Osteoblast (primary cell): Measurements from ENCODE around the gene RCCD1. TPM values are rescaled to one million over a fixed set of nuclear protein-coding genes. Genes with fewer than 3 reads are reported as not detected.
A peak's percentile ranks its signal among the peaks of the same experiment; 100 is the strongest.

Experiments used
- DNase-seq: peaks from one replicate; pipeline ENCODE4 v3.0.0; 2011; ENCODE audit warnings: low spot score, mixed read lengths; ENCODE audit not compliant: insufficient read length; ENCODE audit errors: missing footprints
- H2AFZ ChIP-seq: 2 replicates; pipeline ENCODE4 v1.6.0; 2011; ENCODE audit warnings: mild to moderate bottlenecking, low read length
- H3K27ac ChIP-seq: 2 replicates; pipeline ENCODE4 v1.5.1; 2011; ENCODE audit warnings: mild to moderate bottlenecking, low read depth, low read length, moderate library complexity
- H3K27me3 ChIP-seq: 2 replicates; pipeline ENCODE4 v1.6.0; 2012; ENCODE audit warnings: mild to moderate bottlenecking, control low read depth, inconsistent platforms, low read length, moderate library complexity; ENCODE audit not compliant: insufficient read depth
- H3K36me3 ChIP-seq: 2 replicates; pipeline ENCODE4 v1.5.1; 2011; ENCODE audit warnings: mild to moderate bottlenecking, low read length, control low read depth, moderate library complexity; ENCODE audit not compliant: insufficient read depth
- H3K4me1 ChIP-seq: 2 replicates; pipeline ENCODE4 v1.5.1; 2011; ENCODE audit warnings: mild to moderate bottlenecking, low read length, control low read depth, moderate library complexity; ENCODE audit not compliant: insufficient read depth
- H3K4me2 ChIP-seq: 2 replicates; pipeline ENCODE4 v1.6.0; 2011; ENCODE audit warnings: mild to moderate bottlenecking, low read length; ENCODE audit not compliant: insufficient read depth
- H3K4me3 ChIP-seq: fragments of 200-600 bp; sonication (generic); 3 replicates; pipeline ENCODE4 v1.5.1; 2012; ENCODE audit warnings: mild to moderate bottlenecking, low read length, inconsistent platforms; ENCODE audit not compliant: insufficient read depth
- H3K79me2 ChIP-seq: 2 replicates; pipeline ENCODE4 v1.6.0; 2012; ENCODE audit warnings: mild to moderate bottlenecking, low read length, control low read depth, inconsistent platforms; ENCODE audit not compliant: insufficient read depth
- H3K9me3 ChIP-seq: 2 replicates; pipeline ENCODE4 v1.5.1; 2011; ENCODE audit warnings: low read depth, low read length, control low read depth
- H4K20me1 ChIP-seq: 2 replicates; pipeline ENCODE4 v1.6.0; 2012; ENCODE audit warnings: mild to moderate bottlenecking, low read length, control low read depth; ENCODE audit not compliant: insufficient read depth
- total RNA-seq: library from RNA; depleted of rRNA; stranded (reverse); fragments of >200 nt; gene quantifications from 2 replicates; pipeline ENCODE4 v1.2.3, GENCODE V29; 2012
- TF ChIP-seq, protein P1 (sequence below): IDR thresholded peaks from 2 replicates; pipeline ENCODE4 v1.5.1; 2011; ENCODE audit warnings: mild to moderate bottlenecking, low read depth, low read length, moderate library complexity; ENCODE audit errors: extremely low read depth

The RCCD1 gene
- total RNA-seq, 1 donor: 11.2 TPM

DNA sequence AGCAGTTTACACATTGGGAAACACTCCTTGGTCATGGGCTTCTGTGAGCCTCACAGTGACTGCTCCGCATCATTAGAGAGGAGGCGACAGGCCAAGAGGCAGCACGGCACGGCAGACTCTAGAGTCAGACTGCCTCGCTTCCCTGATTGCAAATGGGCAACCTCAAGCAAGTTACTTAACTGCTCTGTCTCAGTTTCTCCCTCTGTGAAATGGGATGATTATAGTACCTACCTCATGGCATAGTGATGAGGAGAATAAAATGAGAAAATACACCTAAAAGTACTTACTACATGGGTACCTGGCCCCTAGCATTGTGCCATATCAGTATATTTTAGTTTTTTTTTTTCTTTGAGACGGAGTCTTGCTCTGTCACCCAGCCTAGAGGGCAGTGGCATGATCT is 4.0 kb upstream of the RCCD1 start:
- Histone ChIP-seq H3K27ac (no peak overlapping the region), H2AFZ (no peak overlapping the region), H3K27me3 (no peaks in the 10 kb centered on the region), H3K4me1 (peaks cover 16% of the 10 kb centered on the region), H3K79me2 (no peaks in the 10 kb centered on the region), H3K4me3 (no peak overlapping the region), H3K36me3 (peaks cover 71% of the 10 kb centered on the region), H3K9me3 (no peaks in the 10 kb centered on the region), H4K20me1 (no peaks in the 10 kb centered on the region), H3K4me2 (no peak overlapping the region)
- TF ChIP-seq, protein P1, sequence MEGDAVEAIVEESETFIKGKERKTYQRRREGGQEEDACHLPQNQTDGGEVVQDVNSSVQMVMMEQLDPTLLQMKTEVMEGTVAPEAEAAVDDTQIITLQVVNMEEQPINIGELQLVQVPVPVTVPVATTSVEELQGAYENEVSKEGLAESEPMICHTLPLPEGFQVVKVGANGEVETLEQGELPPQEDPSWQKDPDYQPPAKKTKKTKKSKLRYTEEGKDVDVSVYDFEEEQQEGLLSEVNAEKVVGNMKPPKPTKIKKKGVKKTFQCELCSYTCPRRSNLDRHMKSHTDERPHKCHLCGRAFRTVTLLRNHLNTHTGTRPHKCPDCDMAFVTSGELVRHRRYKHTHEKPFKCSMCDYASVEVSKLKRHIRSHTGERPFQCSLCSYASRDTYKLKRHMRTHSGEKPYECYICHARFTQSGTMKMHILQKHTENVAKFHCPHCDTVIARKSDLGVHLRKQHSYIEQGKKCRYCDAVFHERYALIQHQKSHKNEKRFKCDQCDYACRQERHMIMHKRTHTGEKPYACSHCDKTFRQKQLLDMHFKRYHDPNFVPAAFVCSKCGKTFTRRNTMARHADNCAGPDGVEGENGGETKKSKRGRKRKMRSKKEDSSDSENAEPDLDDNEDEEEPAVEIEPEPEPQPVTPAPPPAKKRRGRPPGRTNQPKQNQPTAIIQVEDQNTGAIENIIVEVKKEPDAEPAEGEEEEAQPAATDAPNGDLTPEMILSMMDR: no peak
- DNase-seq: no peak

DNA sequence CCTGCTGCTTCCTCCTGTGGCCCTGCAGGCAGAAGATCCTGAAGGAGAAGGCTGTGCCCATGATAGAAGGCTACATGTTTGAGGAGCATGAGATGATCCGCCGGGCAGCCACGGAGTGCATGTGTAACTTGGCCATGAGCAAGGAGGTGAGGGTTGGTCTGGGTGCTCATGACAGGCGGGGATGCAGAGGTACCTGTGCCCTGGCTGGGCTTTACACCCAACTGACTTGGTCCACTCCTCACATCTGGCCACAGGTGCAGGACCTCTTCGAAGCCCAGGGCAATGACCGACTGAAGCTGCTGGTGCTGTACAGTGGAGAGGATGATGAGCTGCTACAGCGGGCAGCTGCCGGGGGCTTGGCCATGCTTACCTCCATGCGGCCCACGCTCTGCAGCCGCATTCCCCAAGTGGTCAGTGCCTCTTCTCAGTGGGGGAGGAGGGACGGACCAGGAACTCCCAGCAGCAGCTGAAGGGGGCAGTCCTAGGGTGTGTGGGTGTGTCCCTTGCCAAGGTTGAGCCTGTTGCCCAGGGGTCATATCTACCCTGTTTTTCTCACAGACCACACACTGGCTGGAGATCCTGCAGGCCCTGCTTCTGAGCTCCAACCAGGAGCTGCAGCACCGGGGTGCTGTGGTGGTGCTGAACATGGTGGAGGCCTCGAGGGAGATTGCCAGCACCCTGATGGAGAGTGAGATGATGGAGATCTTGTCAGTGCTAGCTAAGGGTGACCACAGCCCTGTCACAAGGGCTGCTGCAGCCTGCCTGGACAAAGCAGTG is 1.6 kb upstream of the RCCD1 start:
- Histone ChIP-seq H3K9me3 (no peaks in the 10 kb centered on the region), H2AFZ (no peak overlapping the region), H3K27me3 (no peaks in the 10 kb centered on the region), H3K4me1 (peaks cover 35% of the 10 kb centered on the region), H3K4me2 (no peak overlapping the region), H3K27ac (no peak overlapping the region), H3K36me3 (peaks cover 54% of the 10 kb centered on the region), H3K4me3 (no peak overlapping the region), H4K20me1 (no peaks in the 10 kb centered on the region), H3K79me2 (peaks cover 13% of the 10 kb centered on the region)
- DNase-seq: peak; percentile 35
- TF ChIP-seq, protein P1: no peak

DNA sequence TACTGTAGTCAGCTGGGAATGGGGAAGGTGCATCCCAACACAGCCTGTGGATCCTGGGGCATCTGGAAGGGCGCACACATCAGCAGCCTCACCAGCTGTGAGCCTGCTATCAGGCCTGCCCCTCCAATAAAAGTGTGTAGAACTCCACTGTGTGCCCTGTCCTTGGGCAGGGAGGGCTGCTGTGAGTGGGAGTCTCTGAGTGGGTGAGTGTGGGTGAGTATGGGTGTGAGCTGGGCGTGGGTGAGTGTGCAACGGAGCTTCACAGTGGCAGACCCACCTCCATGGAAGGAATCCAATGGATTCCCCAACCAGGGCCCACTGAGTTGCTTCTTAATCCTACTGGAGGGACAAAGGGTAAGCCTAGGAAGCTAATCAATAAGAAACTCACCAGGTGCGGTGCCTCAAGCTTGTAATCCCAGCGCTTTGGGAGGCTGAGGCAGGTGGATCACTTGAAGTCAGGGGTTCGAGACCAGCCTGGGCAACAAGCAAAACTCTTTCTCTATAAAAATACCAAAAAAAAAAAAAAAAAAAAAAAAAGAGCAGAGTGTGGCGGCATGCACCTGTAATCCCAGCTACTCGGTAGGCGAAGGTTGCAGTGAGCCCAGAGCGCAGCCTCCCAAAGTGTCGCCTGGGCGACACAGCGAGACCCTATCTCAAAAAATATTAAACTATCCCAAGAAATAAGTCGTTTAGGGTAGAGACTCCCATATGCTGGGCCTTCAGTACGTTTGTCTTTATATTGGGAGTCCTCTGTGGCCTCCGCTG is 555 bp upstream of the RCCD1 start:
- no peaks in the 10 kb centered on the region for H3K27me3 ChIP-seq
- peak overlapping the region; percentile 78 for H3K4me3 ChIP-seq
- TF ChIP-seq, protein P1: no peak
- no peaks in the 10 kb centered on the region for H4K20me1 ChIP-seq
- DNase-seq: no peak
- no peak overlapping the region for H2AFZ ChIP-seq
- no peaks in the 10 kb centered on the region for H3K9me3 ChIP-seq
- peak overlapping the region; percentile 78 for H3K4me2 ChIP-seq
- H3K4me1 ChIP-seq: peaks cover 34% of the 10 kb centered on the region
- H3K79me2 ChIP-seq: peaks cover 13% of the 10 kb centered on the region
- H3K27ac ChIP-seq: peak overlapping the region; percentile 68
- peaks cover 46% of the 10 kb centered on the region for H3K36me3 ChIP-seq
